ENCODE measurements around the gene FUT8. TPM values are rescaled to one million over a fixed set of nuclear protein-coding genes. Genes with fewer than 3 reads are reported as not detected.

Gene FUT8
- total RNA-seq, 4 donors from 2014 or later, result 6.5 to 11.3 (median 9.3) TPM

DNA sequence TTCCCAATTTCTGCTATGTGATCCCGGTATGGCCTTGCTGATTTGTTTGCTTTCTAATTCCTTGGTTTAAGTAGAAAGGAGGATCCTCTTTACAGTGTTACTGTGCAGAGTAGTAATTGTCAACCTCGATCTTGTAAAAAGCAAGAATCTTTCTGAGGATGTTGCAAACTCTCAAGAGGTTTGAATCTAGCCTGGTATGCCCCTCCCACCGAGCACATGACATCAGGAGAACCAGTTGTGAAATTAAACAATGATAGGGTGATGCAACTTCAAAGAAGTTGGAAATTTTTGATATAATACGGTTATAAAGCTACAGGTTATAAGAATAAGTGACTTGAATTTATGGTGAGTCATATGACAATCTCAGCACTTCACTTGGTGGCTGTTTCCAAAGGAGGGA is 35.0 kb upstream of the FUT8 start:
- in situ Hi-C loops (cut with MboI; ENCODE audit: low sequenced_read_pairs in 4 of 4), result loop anchor here in 2 of 4 donors (10.0 kb wide), 1 partner anchor 213 kb away; no protein-coding TSS in a partner anchor
- Histone ChIP-seq H3K27me3 (peaks cover 0 to 3% (median 0%) of the 10 kb centered on the region in 3 donors), H3K4me1 (no peaks in the 10 kb centered on the region), H3K27ac (no peak overlapping the region), H3K9me3 (no peaks in the 10 kb centered on the region), H3K36me3 (no peaks in the 10 kb centered on the region), H3K4me3 (no peak overlapping the region)
- DNase-seq, result no peak
- ATAC-seq, result no peak
- intact Hi-C loops (cut with DNase I; ENCODE audit: low total_unique reads), result no loop called here
- no peak for TF ChIP-seq POLR2A (IDR thresholded peaks at IDR 0.05)
- TF ChIP-seq, protein P1, sequence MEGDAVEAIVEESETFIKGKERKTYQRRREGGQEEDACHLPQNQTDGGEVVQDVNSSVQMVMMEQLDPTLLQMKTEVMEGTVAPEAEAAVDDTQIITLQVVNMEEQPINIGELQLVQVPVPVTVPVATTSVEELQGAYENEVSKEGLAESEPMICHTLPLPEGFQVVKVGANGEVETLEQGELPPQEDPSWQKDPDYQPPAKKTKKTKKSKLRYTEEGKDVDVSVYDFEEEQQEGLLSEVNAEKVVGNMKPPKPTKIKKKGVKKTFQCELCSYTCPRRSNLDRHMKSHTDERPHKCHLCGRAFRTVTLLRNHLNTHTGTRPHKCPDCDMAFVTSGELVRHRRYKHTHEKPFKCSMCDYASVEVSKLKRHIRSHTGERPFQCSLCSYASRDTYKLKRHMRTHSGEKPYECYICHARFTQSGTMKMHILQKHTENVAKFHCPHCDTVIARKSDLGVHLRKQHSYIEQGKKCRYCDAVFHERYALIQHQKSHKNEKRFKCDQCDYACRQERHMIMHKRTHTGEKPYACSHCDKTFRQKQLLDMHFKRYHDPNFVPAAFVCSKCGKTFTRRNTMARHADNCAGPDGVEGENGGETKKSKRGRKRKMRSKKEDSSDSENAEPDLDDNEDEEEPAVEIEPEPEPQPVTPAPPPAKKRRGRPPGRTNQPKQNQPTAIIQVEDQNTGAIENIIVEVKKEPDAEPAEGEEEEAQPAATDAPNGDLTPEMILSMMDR (IDR thresholded peaks at IDR 0.05 in 4 of 5, conservative IDR thresholded peaks at IDR 0.05 in 1 of 5), result no peak

DNA sequence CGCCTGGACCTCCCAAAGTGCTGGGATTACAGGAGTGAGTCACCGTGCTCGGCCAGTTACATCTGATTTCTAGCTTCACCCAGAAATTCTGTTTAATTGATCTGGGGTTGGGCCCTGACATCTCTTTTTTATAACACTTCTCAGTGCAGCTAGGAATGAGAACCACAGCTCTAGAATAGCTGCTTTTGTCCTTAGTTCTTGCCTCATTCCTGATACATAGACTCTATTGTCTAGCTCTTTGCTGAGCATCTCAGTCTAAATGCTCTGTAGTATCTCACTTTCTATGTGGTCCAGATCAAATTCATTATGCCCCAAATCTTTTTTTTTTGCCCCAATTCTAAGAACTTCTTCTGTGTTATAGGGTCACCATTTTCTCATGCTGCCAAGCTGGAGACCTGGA is 29.9 kb upstream of the FUT8 start:
- in situ Hi-C loops (cut with MboI; ENCODE audit: low sequenced_read_pairs in 4 of 4), result no loop called here
- ATAC-seq, result no peak
- H3K4me3 ChIP-seq, result no peak overlapping the region

DNA sequence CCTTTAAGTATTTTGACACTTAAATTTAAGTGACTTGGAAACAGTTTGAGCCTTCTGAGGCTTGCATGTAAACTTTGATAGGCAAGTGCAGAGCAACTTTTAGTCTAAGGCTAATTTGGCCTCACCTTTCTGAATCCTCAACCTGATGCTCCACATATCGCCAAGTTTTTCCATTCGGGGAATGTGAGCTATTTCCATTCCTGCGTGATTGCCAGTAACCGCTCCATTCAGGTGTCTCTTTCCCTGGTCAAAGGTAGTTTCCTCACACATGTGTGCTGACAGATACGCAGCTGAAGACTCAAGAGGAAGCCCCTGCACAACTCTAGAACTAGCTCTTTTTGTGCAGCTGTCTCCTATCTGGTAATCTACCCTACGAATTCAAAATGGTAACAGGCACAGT is 25.4 kb upstream of the FUT8 start:
- H3K27ac ChIP-seq, result no peak overlapping the region
- no peaks in the 10 kb centered on the region for H3K4me1 ChIP-seq
- no peak overlapping the region for H3K4me3 ChIP-seq
- in situ Hi-C loops (cut with MboI; ENCODE audit: low sequenced_read_pairs in 4 of 4) (no loop called here), intact Hi-C loops (cut with DNase I; ENCODE audit: low total_unique reads) (no loop called here)
- ATAC-seq, result no peak
- H3K27me3 ChIP-seq, result no peaks in the 10 kb centered on the region
- DNase-seq, result no peak
- no peak for TF ChIP-seq POLR2A (IDR thresholded peaks at IDR 0.05)
- TF ChIP-seq, protein P1 (IDR thresholded peaks at IDR 0.05 in 4 of 5, conservative IDR thresholded peaks at IDR 0.05 in 1 of 5), result no peak
- H3K9me3 ChIP-seq, result no peaks in the 10 kb centered on the region
- H3K36me3 ChIP-seq, result no peaks in the 10 kb centered on the region

More for the DNA sequence above, 29.9 kb upstream of the FUT8 start:
- intact Hi-C loops (cut with DNase I; ENCODE audit: low total_unique reads), result loop anchor here (5.0 kb wide), 1 partner anchor 740 kb away; no protein-coding TSS in a partner anchor
- no peak for TF ChIP-seq POLR2A (IDR thresholded peaks at IDR 0.05)
- TF ChIP-seq, protein P1 (IDR thresholded peaks at IDR 0.05 in 4 of 5, conservative IDR thresholded peaks at IDR 0.05 in 1 of 5), result no peak
- no peak for DNase-seq
- no peaks in the 10 kb centered on the region for H3K27me3 ChIP-seq
- H3K36me3 ChIP-seq, result no peaks in the 10 kb centered on the region
- no peak overlapping the region for H3K27ac ChIP-seq
- no peaks in the 10 kb centered on the region for H3K4me1 ChIP-seq
- no peaks in the 10 kb centered on the region for H3K9me3 ChIP-seq

DNA sequence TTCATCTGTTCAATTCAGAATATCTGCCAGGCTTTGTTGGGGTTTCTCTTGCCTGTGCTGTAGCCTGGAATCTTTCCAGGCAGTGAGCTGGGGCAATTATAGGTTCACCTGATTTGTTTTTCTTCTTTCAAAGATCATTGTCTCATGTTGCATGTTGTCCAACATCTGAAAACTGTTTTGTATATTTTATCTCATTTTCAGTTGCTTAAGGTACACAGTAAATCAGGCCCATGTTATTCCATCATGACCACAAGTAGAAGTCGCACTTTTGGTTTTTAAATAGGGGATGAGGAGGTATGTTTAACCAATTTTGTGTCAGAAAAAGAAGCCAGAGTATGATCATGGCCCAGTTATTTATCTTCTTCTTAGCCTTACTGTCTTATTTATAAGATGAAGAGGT is 24.9 kb upstream of the FUT8 start:
- in situ Hi-C loops (cut with MboI; ENCODE audit: low sequenced_read_pairs in 4 of 4), result no loop called here
- no peak overlapping the region for H3K4me3 ChIP-seq
- ATAC-seq, result no peak

More for the DNA sequence above, 24.9 kb upstream of the FUT8 start:
- H3K9me3 ChIP-seq, result no peaks in the 10 kb centered on the region
- H3K4me1 ChIP-seq, result no peaks in the 10 kb centered on the region
- no peak for DNase-seq
- no peaks in the 10 kb centered on the region for H3K36me3 ChIP-seq
- TF ChIP-seq, protein P1 (IDR thresholded peaks at IDR 0.05 in 4 of 5, conservative IDR thresholded peaks at IDR 0.05 in 1 of 5), result no peak
- no peak for TF ChIP-seq POLR2A (IDR thresholded peaks at IDR 0.05)
- intact Hi-C loops (cut with DNase I; ENCODE audit: low total_unique reads), result no loop called here
- no peak overlapping the region for H3K27ac ChIP-seq
- no peaks in the 10 kb centered on the region for H3K27me3 ChIP-seq

Measured in gastrocnemius medialis (tissue), 4 donors.